MM.1S (cell line): ENCODE results near the gene GID4.

Source experiments
- CTCF ChIP-seq: fragments of 300-600 bp; sonication (generic); IDR thresholded peaks from 2 replicates; pipeline ENCODE4 v1.5.1; 2016; ENCODE audit warnings: antibody characterized with exemption, low read length, mixed read lengths
- EZH2 ChIP-seq: fragments of 300-600 bp; sonication (generic); optimal IDR thresholded peaks from 2 replicates; pipeline ENCODE3; 2017; ENCODE audit warnings: low read depth, mild to moderate bottlenecking, antibody characterized with exemption, low read length, mixed read lengths

GRCh38 chr17:18021372-18021771, 17.8 kb upstream of the GID4 start:
- TF ChIP-seq CTCF, result no peak
- TF ChIP-seq EZH2, result no peak
